Peyer's patch (tissue), 4 donors: ENCODE data around the gene ABR. TPM values are rescaled to one million over a fixed set of nuclear protein-coding genes. Genes with fewer than 3 reads are reported as not detected.

Experiments
- DNase-seq, 3 donors: peaks; one replicate each; pipeline ENCODE4 v3.0.0-alpha.2; 2017 to 2019
- H3K27ac ChIP-seq, 4 donors: fragments of 200-600 bp; sonication (generic); one replicate each; pipeline ENCODE4 v1.5.1; 2016 to 2019
- H3K27me3 ChIP-seq, 2 donors: fragments of 200-600 bp; sonication (generic); one replicate each; pipeline ENCODE4 v1.5.1; 2019
- H3K36me3 ChIP-seq, 3 donors: fragments of 200-600 bp; sonication (generic); one replicate each; pipeline ENCODE4 v1.5.1; 2016 to 2019
- H3K4me1 ChIP-seq, 4 donors: fragments of 200-600 bp; sonication (generic); one replicate each; pipeline ENCODE4 v1.5.1; 2016 to 2019
- H3K4me3 ChIP-seq, 4 donors: fragments of 200-600 bp; sonication (generic); 1 replicate in 3 of 4; 2 replicates in 1 of 4; pipeline ENCODE4 v1.5.1; 2016 to 2019; ENCODE audit warnings: mild to moderate bottlenecking in 1 of 4
- H3K9me3 ChIP-seq, 4 donors: fragments of 200-600 bp; sonication (generic); one replicate each; pipeline ENCODE4 v1.5.1; 2016 to 2019; ENCODE audit warnings: mild to moderate bottlenecking in 1 of 4
- CTCF ChIP-seq, 6 experiments: fragments of 450-650 bp in 4 of 6; fragments of 200-600 bp in 2 of 6; sonication (generic) in 1 of 6; IDR thresholded peaks; one replicate each; pipeline ENCODE4 v1.5.1; 2017 to 2019; ENCODE audit warnings: antibody characterized with exemption in 6 of 6, mild to moderate bottlenecking in 3 of 6, moderate library complexity in 1 of 6
- POLR2A ChIP-seq, 2 donors: fragments of 450-650 bp; IDR thresholded peaks; one replicate each; pipeline ENCODE4 v1.5.1; 2017; ENCODE audit warnings: antibody characterized with exemption in 2 of 2, mild to moderate bottlenecking in 2 of 2, moderate library complexity in 2 of 2
- total RNA-seq, 4 donors: library from RNA; depleted of rRNA; stranded (reverse); fragments of >200 nt; gene quantifications; one replicate each; pipeline ENCODE4 v1.1.0, GENCODE V29; 2016

The ABR gene
- total RNA-seq, 4 donors from 2014 or later = 220 to 753 (median 440) TPM

GRCh38 chr17:1188812-1189504 is 9.2 kb upstream of the ABR start:
- Histone ChIP-seq H3K4me1 (peaks cover 0 to 38% (median 18%) of the 10 kb centered on the region in 4 donors), H3K36me3 (no peaks in the 10 kb centered on the region), H3K27me3 (no peaks in the 10 kb centered on the region), H3K27ac (peak overlapping the region in 3 of 4 donors; percentile 44 to 50 (median 46)), H3K9me3 (no peaks in the 10 kb centered on the region), H3K4me3 (no peak overlapping the region)
- TF ChIP-seq CTCF (IDR thresholded peaks at IDR 0.05) = no peak
- TF ChIP-seq POLR2A (IDR thresholded peaks at IDR 0.05) = no peak
- DNase-seq = peak in 2 of 3 donors; percentile 47 to 86

GRCh38 chr17:1186923-1187771 is 7.4 kb upstream of the ABR start:
- peak; percentile 83 to 99 (median 95) for TF ChIP-seq CTCF (IDR thresholded peaks at IDR 0.05)
- TF ChIP-seq POLR2A (IDR thresholded peaks at IDR 0.05) = peak in 1 of 2 donors; percentile 17
- peak; percentile 63 to 89 (median 87) for DNase-seq
- Histone ChIP-seq H3K27ac (peak overlapping the region in 3 of 4 donors; percentile 5 to 53 (median 24)), H3K36me3 (no peaks in the 10 kb centered on the region), H3K4me1 (peaks cover 0 to 42% (median 29%) of the 10 kb centered on the region in 4 donors), H3K27me3 (no peaks in the 10 kb centered on the region), H3K9me3 (no peaks in the 10 kb centered on the region), H3K4me3 (peak overlapping the region in 1 of 4 donors; percentile 11)

- no peak overlapping the region for H3K4me3 ChIP-seq
- H3K27ac ChIP-seq = peak overlapping the region in 2 of 4 donors; percentile 5 to 53
- H3K36me3 ChIP-seq = no peaks in the 10 kb centered on the region
- H3K27me3 ChIP-seq = no peaks in the 10 kb centered on the region
- no peak for DNase-seq
- H3K9me3 ChIP-seq = no peaks in the 10 kb centered on the region
- H3K4me1 ChIP-seq = peaks cover 0 to 42% (median 36%) of the 10 kb centered on the region in 4 donors
- TF ChIP-seq POLR2A (IDR thresholded peaks at IDR 0.05) (no peak), CTCF (IDR thresholded peaks at IDR 0.05) (no peak)
Measured at GRCh38 chr17:1186214-1186820, 6.5 kb upstream of the ABR start.

- H3K4me1 ChIP-seq = peaks cover 0 to 61% (median 53%) of the 10 kb centered on the region in 4 donors
- TF ChIP-seq CTCF (IDR thresholded peaks at IDR 0.05) = no peak
- no peak for TF ChIP-seq POLR2A (IDR thresholded peaks at IDR 0.05)
- H3K36me3 ChIP-seq = no peaks in the 10 kb centered on the region
- peak in 2 of 3 donors; percentile 67 to 73 for DNase-seq
- peak overlapping the region in 1 of 4 donors; percentile 4 for H3K4me3 ChIP-seq
- H3K27me3 ChIP-seq = no peaks in the 10 kb centered on the region
- peak overlapping the region in 1 of 4 donors; percentile 31 for H3K27ac ChIP-seq
- H3K9me3 ChIP-seq = no peaks in the 10 kb centered on the region
Measured at GRCh38 chr17:1183171-1183873, 3.5 kb upstream of the ABR start.

- DNase-seq = no peak
- peak overlapping the region in 1 of 4 donors; percentile 31 for H3K27ac ChIP-seq
- no peaks in the 10 kb centered on the region for H3K36me3 ChIP-seq
- peak overlapping the region in 1 of 4 donors; percentile 4 for H3K4me3 ChIP-seq
- peaks cover 0 to 61% (median 51%) of the 10 kb centered on the region in 4 donors for H3K4me1 ChIP-seq
- no peaks in the 10 kb centered on the region for H3K27me3 ChIP-seq
- H3K9me3 ChIP-seq = no peaks in the 10 kb centered on the region
- no peak for TF ChIP-seq POLR2A (IDR thresholded peaks at IDR 0.05)
- TF ChIP-seq CTCF (IDR thresholded peaks at IDR 0.05) = no peak
Measured at GRCh38 chr17:1182811-1183170, 3.0 kb upstream of the ABR start.
